ENCODE results near the gene GPR26. TPM values are rescaled to one million over a fixed set of nuclear protein-coding genes. Genes with fewer than 3 reads are reported as not detected.

The GPR26 gene
- total RNA-seq, 1 experiment from 2014 or later: 0.07 TPM

GRCh38 chr10:123655751-123656150 lies 10.4 kb upstream of the GPR26 start:
- Histone ChIP-seq H3K56ac (ENCODE audit: insufficient read length, low read depth, low read length) (no peak overlapping the region), H3K4me1 (ENCODE audit: insufficient read depth, low read length) (no peaks in the 10 kb centered on the region), H2BK20ac (ENCODE audit: low read depth, low read length, poor library complexity, severe bottlenecking) (no peak overlapping the region), H3K14ac (ENCODE audit: insufficient read depth, low read length) (no peak overlapping the region), H3K9me3 (ENCODE audit: control insufficient read depth, low read depth, low read length) (no peaks in the 10 kb centered on the region), H4K5ac (ENCODE audit: insufficient read length, low read depth, low read length) (no peak overlapping the region), H2BK5ac (ENCODE audit: insufficient read length, low read length) (no peak overlapping the region), H2AFZ (ENCODE audit: low read length) (no peak overlapping the region), H3K23ac (ENCODE audit: insufficient read length, low read depth, low read length) (no peak overlapping the region), H3K79me1 (ENCODE audit: insufficient read depth, low read depth, low read length, poor library complexity, severe bottlenecking) (no peaks in the 10 kb centered on the region), H4K8ac (replicated peaks; ENCODE audit: insufficient read length, low read depth, low read length) (no peak overlapping the region), H3K4ac (ENCODE audit: low read depth, low read length) (no peak overlapping the region), H3K27ac (ENCODE audit: insufficient read length, low read depth, low read length) (no peak overlapping the region), H2AK5ac (ENCODE audit: insufficient read length, low read length) (no peak overlapping the region), H3T11ph (ENCODE audit: low read length) (no peak overlapping the region), H3K9ac (ENCODE audit: extremely low read depth, insufficient read length, low read length) (no peak overlapping the region), H4K20me1 (ENCODE audit: control insufficient read depth, insufficient read depth, insufficient read length) (no peaks in the 10 kb centered on the region), H3K23me2 (ENCODE audit: insufficient read length, low read depth, low read length, poor library complexity, severe bottlenecking) (no peaks in the 10 kb centered on the region), H4K91ac (ENCODE audit: insufficient read length, low read depth, low read length) (no peak overlapping the region), H2BK15ac (ENCODE audit: low read depth, low read length) (no peak overlapping the region), H3K79me2 (ENCODE audit: insufficient read depth, low read length) (no peaks in the 10 kb centered on the region), H3K18ac (ENCODE audit: insufficient read length, low read depth, low read length) (no peak overlapping the region), H2BK120ac (ENCODE audit: low read depth, low read length, poor library complexity, severe bottlenecking) (no peak overlapping the region), H3K27me3 (ENCODE audit: insufficient read depth, low read length) (no peaks in the 10 kb centered on the region), H2BK12ac (ENCODE audit: insufficient read length, low read depth, low read length) (no peak overlapping the region), H3K4me2 (ENCODE audit: insufficient read depth, insufficient read length, low read length) (no peak overlapping the region)
- Mint-ChIP-seq H3K4me3 (peak overlapping the region in 1 of 2 experiments; percentile 25; a peak in 1 of 5 replicates), H3K9me3 (peaks cover 0 to 6% of the 10 kb centered on the region in 2 experiments; a peak in 4 of 5 replicates), H3K27me3 (ENCODE audit: low read depth) (peaks cover 16% of the 10 kb centered on the region), H3K27ac (no peak overlapping the region), H3K36me3 (ENCODE audit: insufficient read depth in 1 of 3, low read depth in 3 of 3) (no peaks in the 10 kb centered on the region), H3K4me1 (peaks cover 14 to 15% of the 10 kb centered on the region in 2 experiments)
- TF ChIP-seq CTCF (conservative IDR thresholded peaks at IDR 0.05): peak; percentile 56; the same call in 2 of the 3 replicates
- DNase-seq: peak; percentile 91
- no CpG with 5 or more reads among the region's 2 CpGs for WGBS (ENCODE audit: extremely low coverage, insufficient read length, low lambda C conversion rate)

All from H9 (cell line).